Activated CD8-positive, alpha-beta T cell treated with anti-CD3 and anti-CD28 coated beads, Interleukin-2, amount 10 ng/mL, durations not matched to agents 7 days and 5 days (primary cell): ENCODE measurements around the gene NCEH1. TPM values are rescaled to one million over a fixed set of nuclear protein-coding genes. Genes with fewer than 3 reads are reported as not detected.
"Not testable (repeated sequence)": the region's sequence is repeated elsewhere in the genome, so short reads cannot be mapped to it uniquely, and the experiment has no call there.

Experiments used
- ATAC-seq: fragments of 150-1000 bp; cut with Tn5 transposase; one replicate; pipeline ENCODE4 v1.10.0; 2021; ENCODE audit warnings: moderate library complexity
- CTCF ChIA-PET: fragments of 350-600 bp; sonication (Branson Sonifier 250); formaldehyde crosslinking; loops from one replicate; lab custom pipeline; 2021; ENCODE audit warnings: antibody characterized with exemption; lab: Charles Lee
- POLR2A ChIA-PET: fragments of 350-600 bp; sonication (Branson Sonifier 250); formaldehyde crosslinking; loops from one replicate; lab custom pipeline; 2021; ENCODE audit warnings: antibody characterized with exemption; lab: Charles Lee
- DNase-seq: peaks from one replicate; pipeline ENCODE4 v3.0.0-alpha.2; 2020
- H3K27ac Mint-ChIP-seq: one replicate; pipeline ENCODE4 v1.8.0; 2021; ENCODE audit warnings: mild to moderate bottlenecking, mixed read lengths
- H3K27me3 Mint-ChIP-seq: one replicate; pipeline ENCODE4 v1.8.0; 2021; ENCODE audit warnings: low read depth, mixed read lengths
- H3K36me3 Mint-ChIP-seq: one replicate; pipeline ENCODE4 v1.8.0; 2021; ENCODE audit warnings: low read depth, mixed read lengths
- H3K4me1 Mint-ChIP-seq: one replicate; pipeline ENCODE4 v1.8.0; 2021; ENCODE audit warnings: low read depth, mixed read lengths
- H3K4me3 Mint-ChIP-seq: one replicate; pipeline ENCODE4 v1.8.0; 2021; ENCODE audit warnings: mild to moderate bottlenecking, mixed read lengths
- H3K9me3 Mint-ChIP-seq: one replicate; pipeline ENCODE4 v1.8.0; 2022; ENCODE audit warnings: mixed read lengths; ENCODE audit not compliant: insufficient read depth
- total RNA-seq, 2 experiments: library from RNA; stranded (reverse); gene quantifications; one replicate each; pipeline ENCODE4 v1.2.3, GENCODE V29; 2021

Gene NCEH1
- total RNA-seq, 2 experiments from 2014 or later, result 8.0 to 8.2 TPM

DNA sequence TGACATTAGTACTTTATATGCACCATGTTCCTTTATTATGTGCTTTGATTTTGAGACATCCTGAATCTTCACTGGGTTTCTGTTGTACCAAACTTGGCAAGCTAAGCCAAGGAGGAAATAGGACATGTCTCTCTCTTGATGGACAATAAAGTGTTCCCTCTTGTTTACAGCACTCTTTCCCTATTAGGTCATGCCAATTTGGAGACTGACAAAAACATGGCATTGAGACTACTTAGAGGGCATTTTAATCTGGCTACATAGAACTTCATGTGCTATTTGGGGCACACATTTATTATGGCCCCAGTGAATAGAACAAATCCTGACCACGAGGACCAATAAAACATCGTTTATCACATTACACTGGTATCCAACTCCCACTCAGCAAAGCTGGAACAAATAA, 102.3 kb downstream of the NCEH1 start:
- H3K4me1 Mint-ChIP-seq, result peaks cover 1% of the 10 kb centered on the region
- no peak for DNase-seq
- H3K4me3 Mint-ChIP-seq, result no peak overlapping the region
- ChIA-PET CTCF (interaction anchor here (0.9 to 5.3 kb wide), 5 partner anchors 10 to 111 kb away, joined by 3 to 44 read pairs (median 5); no protein-coding TSS in a partner anchor), POLR2A (no interaction called here)
- H3K36me3 Mint-ChIP-seq, result peaks cover 1% of the 10 kb centered on the region
- ATAC-seq, result no peak
- no peak overlapping the region for H3K27ac Mint-ChIP-seq
- H3K9me3 Mint-ChIP-seq, result peaks cover 9% of the 10 kb centered on the region
- H3K27me3 Mint-ChIP-seq, result no peaks in the 10 kb centered on the region

DNA sequence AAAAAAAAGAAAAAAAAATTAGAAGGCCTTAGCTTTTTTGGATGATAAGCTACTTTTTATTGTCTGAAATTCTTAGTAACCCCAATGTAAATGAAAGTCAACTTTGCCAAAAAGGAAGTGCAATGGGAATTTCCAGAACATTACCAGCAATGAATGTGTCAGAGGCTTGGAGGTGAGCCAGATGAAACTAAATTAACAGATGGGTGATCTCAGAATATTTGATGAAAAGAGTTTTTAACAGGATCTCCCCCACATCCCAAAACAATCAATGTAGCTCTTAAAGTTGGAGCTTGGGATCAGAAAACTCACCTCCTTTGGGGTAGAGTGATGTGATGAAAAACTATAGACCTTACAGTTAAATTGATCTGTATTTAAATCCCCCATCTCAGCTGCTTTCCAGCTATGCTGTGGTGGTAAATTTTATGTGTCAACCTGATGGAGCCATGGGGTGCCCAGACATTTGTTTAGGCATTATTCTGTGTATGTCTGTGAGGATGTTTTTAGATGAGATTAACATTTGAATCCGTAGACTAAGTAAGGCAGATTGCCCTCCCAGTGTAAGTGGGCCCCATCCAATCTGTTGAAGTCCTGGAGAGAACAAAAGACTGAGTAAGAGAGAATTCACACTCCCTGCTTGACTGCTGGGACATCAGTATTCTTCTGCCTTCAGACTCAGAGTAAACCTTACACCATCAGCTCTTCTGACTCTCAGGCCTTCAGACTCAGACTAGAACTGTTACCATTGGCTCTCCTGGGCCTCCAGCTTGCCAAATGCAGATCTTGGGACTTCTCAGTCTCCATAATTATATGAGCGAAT, 103.4 kb downstream of the NCEH1 start:
- peaks cover 1% of the 10 kb centered on the region for H3K4me1 Mint-ChIP-seq
- no peak overlapping the region for H3K4me3 Mint-ChIP-seq
- H3K36me3 Mint-ChIP-seq, result no peaks in the 10 kb centered on the region
- no peak for ATAC-seq
- POLR2A ChIA-PET, result interaction anchor here (0.6 kb wide), 1 partner anchor 321 kb away, joined by 3 read pairs; no protein-coding TSS in a partner anchor
- H3K27ac Mint-ChIP-seq, result no peak overlapping the region
- no peak for DNase-seq
- CTCF ChIA-PET, result interaction anchor here (0.7 to 5.3 kb wide), 5 partner anchors 12 to 94 kb away, joined by 3 to 44 read pairs (median 4); no protein-coding TSS in a partner anchor
- no peaks in the 10 kb centered on the region for H3K27me3 Mint-ChIP-seq
- H3K9me3 Mint-ChIP-seq, result peaks cover 5% of the 10 kb centered on the region

DNA sequence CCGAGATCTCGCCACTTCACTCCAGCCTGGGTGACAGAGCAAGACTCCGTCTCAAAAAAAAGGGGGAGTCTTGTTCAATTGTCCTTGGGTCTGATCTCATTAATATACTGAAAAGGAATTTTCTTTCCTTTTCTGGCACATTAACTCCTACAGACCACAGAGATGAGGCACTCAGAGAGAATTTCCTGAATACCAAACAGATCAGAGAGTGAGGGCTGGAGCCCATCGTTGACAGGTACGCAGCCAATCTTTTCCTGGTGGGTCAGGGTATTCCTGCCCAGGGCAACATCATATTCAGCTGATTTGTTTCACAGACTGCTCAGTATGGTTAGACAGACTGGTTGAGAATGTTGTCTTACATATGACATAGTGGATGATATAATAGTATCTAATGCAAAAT, 104.8 kb downstream of the NCEH1 start:
- no peaks in the 10 kb centered on the region for H3K36me3 Mint-ChIP-seq
- peaks cover 1% of the 10 kb centered on the region for H3K4me1 Mint-ChIP-seq
- DNase-seq, result no peak
- peaks cover 5% of the 10 kb centered on the region for H3K9me3 Mint-ChIP-seq
- H3K27ac Mint-ChIP-seq, result no peak overlapping the region
- no peak overlapping the region for H3K4me3 Mint-ChIP-seq
- CTCF ChIA-PET, result interaction anchor here (1.1 to 5.3 kb wide), 3 partner anchors 10 to 61 kb away, joined by 3 to 44 read pairs (median 6); no protein-coding TSS in a partner anchor
- no peak for ATAC-seq
- POLR2A ChIA-PET, result no interaction called here
- H3K27me3 Mint-ChIP-seq, result no peaks in the 10 kb centered on the region

DNA sequence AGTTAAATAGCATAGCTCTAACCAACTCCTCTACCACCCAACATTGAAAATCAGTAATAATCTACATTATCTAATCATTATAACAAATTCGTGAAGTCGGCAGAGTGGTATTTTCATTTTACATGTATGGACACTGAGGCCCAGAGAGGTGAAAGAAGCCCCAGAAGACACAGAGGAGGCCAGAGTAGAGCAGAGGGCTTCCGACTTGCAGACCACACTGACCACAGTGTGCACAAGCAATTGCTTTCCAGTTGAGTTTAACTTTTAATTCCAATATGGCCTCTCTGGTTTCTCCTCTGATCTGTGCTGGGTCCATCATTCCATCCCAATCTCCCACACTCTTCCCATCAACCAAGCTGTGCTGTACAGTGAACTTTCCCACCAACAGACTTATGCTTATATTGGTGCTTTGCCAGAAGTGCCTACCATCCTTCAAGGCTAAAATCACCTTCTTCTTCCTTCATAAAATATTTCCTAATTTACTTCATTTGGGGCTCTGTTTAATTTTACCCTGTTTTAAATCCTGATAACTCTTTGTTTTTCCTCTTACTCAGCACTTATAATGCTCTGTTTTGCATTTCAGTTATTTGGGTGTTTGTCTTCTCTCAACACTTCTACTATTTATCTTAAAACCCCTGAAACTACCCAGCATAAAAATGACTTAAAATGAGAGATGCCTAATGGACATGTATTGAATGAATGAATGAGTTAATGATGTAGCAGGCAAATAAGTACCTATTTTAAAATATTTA, 105.8 kb downstream of the NCEH1 start:
- no peak overlapping the region for H3K4me3 Mint-ChIP-seq
- no peak for ATAC-seq
- no peaks in the 10 kb centered on the region for H3K27me3 Mint-ChIP-seq
- CTCF ChIA-PET, result interaction anchor here (2.5 kb wide), 1 partner anchor 62 kb away, joined by 6 read pairs; no protein-coding TSS in a partner anchor
- no peaks in the 10 kb centered on the region for H3K36me3 Mint-ChIP-seq
- H3K4me1 Mint-ChIP-seq, result peaks cover 1% of the 10 kb centered on the region
- POLR2A ChIA-PET, result interaction anchor here (0.8 kb wide), 1 partner anchor 1398 kb away, joined by 3 read pairs; no protein-coding TSS in a partner anchor
- H3K27ac Mint-ChIP-seq, result no peak overlapping the region
- H3K9me3 Mint-ChIP-seq, result peaks cover 5% of the 10 kb centered on the region
- no peak for DNase-seq

DNA sequence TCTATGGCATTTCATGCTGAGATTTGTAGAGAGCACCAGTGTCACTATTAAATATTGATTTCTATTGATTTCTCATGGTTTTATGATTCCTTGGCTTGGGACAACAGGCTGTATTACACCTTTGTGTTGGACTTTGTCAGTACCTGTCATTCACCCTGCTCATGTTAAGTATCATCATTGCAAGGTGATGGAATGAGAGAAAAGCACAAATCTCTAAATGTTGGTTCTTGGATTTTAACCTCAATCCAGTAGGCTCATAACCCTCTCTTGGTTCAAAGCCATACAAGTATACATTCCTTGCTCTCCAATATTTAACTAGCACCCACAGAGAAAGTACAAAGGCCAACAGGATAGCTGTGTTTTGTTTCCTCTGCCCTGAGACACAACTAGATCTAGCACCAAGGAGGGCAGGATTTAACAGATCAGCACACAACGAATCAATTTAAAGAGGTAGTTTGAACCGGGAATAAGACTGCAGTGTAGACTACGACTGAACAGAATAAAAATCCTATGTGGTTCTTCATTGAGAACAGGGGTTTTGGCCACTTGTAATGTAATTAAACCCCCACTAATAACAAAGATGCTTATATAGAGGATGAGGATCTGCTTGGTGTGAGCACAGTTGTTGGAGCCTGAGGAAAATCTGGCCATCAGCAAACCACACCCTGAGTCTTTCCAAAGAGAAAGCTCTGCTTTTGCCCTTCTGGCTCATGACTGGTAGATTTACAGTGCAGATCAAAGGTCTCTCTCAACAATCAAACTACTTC, 109.6 kb downstream of the NCEH1 start:
- POLR2A ChIA-PET, result no interaction called here
- CTCF ChIA-PET, result interaction anchor here (1.0 to 1.4 kb wide), 3 partner anchors 12 to 140 kb away, joined by 3 read pairs; no protein-coding TSS in a partner anchor
- H3K27me3 Mint-ChIP-seq, result no peaks in the 10 kb centered on the region
- peaks cover 5% of the 10 kb centered on the region for H3K36me3 Mint-ChIP-seq
- DNase-seq (no peak), ATAC-seq (no peak)
- H3K4me1 Mint-ChIP-seq, result peaks cover 7% of the 10 kb centered on the region
- no peak overlapping the region for H3K4me3 Mint-ChIP-seq
- H3K9me3 Mint-ChIP-seq, result peaks cover 4% of the 10 kb centered on the region
- no peak overlapping the region for H3K27ac Mint-ChIP-seq

DNA sequence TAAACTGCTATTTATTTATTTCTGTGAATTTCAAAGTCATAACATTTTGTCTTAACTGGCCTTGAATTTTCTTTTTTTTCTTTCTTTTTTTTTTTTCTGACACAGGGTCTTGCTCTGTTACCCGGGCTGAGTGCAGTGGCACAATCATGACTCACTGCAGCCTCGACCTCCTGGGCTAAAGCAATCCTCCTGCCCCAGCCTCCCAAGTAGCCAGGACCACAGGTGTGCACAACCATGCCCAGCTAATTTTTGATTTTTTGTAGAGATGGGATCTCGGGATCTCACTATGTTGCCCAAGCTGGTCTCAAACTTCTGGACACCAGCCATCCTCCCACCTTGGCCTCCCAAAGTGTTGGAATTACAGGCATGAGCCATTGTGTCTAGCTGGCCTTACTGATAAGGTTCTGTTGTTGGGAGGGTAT, 110.2 kb downstream of the NCEH1 start:
- Mint-ChIP-seq H3K4me1 (peaks cover 13% of the 10 kb centered on the region), H3K27ac (no peak overlapping the region), H3K4me3 (no peak overlapping the region), H3K36me3 (peaks cover 5% of the 10 kb centered on the region), H3K27me3 (no peaks in the 10 kb centered on the region), H3K9me3 (peaks cover 4% of the 10 kb centered on the region)
- DNase-seq, result no peak
- ChIA-PET POLR2A (no interaction called here), CTCF (no interaction called here)
- no peak for ATAC-seq

DNA sequence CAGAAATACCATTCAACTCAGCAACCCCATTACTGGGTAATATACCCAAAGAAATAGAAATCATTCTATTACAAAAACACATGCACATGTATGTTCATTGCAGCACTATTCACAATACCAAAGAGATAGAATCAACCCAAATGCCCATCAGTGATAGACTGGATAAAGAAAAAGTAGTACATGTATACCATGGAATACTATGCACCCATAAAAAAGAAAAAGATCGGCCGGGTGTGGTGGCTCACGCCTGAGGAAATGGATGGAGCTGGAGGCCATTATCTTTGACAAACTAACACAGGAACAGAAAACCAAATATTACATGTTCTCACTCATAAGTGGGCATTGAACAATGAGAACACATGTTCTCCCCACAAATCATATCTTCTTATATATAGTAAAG, 112.0 kb downstream of the NCEH1 start:
- DNase-seq (no peak), ATAC-seq (no peak)
- H3K27me3 Mint-ChIP-seq, result no peaks in the 10 kb centered on the region
- peaks cover 5% of the 10 kb centered on the region for H3K36me3 Mint-ChIP-seq
- H3K4me3 Mint-ChIP-seq, result no peak overlapping the region
- ChIA-PET POLR2A (no interaction called here), CTCF (interaction anchor here (1.2 kb wide), 1 partner anchor 24 kb away, joined by 3 read pairs; no protein-coding TSS in a partner anchor)
- no peak overlapping the region for H3K27ac Mint-ChIP-seq
- H3K4me1 Mint-ChIP-seq, result peaks cover 28% of the 10 kb centered on the region
- H3K9me3 Mint-ChIP-seq, result peaks cover 4% of the 10 kb centered on the region

DNA sequence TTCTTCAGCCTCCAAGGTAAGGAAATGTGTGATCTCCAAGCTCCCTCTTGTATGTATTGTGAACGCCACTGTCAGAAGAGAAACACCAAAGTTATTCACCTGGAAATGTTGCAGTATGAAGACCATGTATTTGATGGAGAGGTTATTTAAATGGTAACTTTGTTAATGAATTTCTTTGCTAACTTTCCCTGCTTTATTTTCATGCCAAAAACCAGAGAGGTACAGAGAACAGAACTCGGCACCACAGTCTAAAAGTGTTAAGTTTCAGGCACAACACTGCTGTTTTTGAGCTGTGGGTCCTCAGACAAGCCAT, 114.5 kb downstream of the NCEH1 start:
- H3K27ac Mint-ChIP-seq, result peak overlapping the region; percentile 76
- ATAC-seq, result no peak
- H3K9me3 Mint-ChIP-seq, result peaks cover 4% of the 10 kb centered on the region
- POLR2A ChIA-PET, result interaction anchor here (0.7 to 7.6 kb wide), 4 partner anchors 66 to 152 kb away, joined by 3 to 138 read pairs (median 11); partner anchors contain the start of gene TNFSF10
- H3K4me3 Mint-ChIP-seq, result peak overlapping the region; percentile 83
- no peak for DNase-seq
- no peaks in the 10 kb centered on the region for H3K27me3 Mint-ChIP-seq
- H3K4me1 Mint-ChIP-seq, result peaks cover 53% of the 10 kb centered on the region
- H3K36me3 Mint-ChIP-seq, result peaks cover 9% of the 10 kb centered on the region
- CTCF ChIA-PET, result interaction anchor here (0.7 to 8.7 kb wide), 40 partner anchors 9 to 561 kb away, joined by 3 to 214 read pairs (median 12); partner anchors contain the start of genes ECT2, GHSR and TNFSF10

DNA sequence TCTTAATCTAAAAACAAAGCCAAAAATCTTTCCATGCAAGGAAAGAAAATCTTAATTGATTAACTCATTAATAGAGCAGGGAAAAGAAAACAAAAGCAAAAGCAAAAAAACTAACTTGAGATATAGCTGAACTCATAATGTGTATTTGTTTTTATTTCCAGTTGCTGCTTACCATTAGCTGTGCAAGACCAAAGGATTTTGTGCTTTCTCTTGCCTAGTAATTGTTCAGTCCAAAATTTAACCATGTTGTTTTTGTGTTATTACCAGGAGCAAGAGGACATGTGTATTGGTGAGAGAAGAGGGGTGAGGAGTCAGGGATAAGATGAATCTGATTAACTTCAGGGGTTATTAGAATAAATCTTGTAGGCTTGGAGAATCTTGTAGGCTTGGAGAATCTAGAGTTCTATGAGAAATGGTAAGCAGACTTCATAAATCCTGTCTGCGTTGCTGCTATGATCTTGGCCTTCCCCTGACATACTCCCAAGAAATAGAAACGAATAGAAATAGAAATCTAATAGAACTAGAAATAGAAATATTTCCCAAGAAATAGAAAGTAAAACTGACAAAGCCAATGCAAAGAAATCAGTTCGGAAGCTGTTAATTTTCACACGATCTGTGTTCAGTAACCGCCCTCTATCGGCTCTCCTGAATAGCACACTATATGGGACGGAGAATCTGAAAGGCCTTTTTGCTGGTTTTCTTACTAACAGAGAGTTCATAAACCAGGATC, 115.0 kb downstream of the NCEH1 start:
- POLR2A ChIA-PET, result interaction anchor here (0.7 to 7.6 kb wide), 6 partner anchors 12 to 153 kb away, joined by 3 to 138 read pairs (median 7); partner anchors contain the start of gene TNFSF10
- Mint-ChIP-seq H3K4me1 (peaks cover 58% of the 10 kb centered on the region), H3K27me3 (no peaks in the 10 kb centered on the region), H3K36me3 (peaks cover 14% of the 10 kb centered on the region), H3K9me3 (peaks cover 6% of the 10 kb centered on the region), H3K27ac (peak overlapping the region; percentile 76), H3K4me3 (peak overlapping the region; percentile 83)
- no peak for ATAC-seq
- peak; percentile 69 for DNase-seq
- CTCF ChIA-PET, result interaction anchor here (0.7 to 8.7 kb wide), 50 partner anchors 9 to 560 kb away, joined by 3 to 214 read pairs (median 8); partner anchors contain the start of genes ECT2, GHSR and TNFSF10

DNA sequence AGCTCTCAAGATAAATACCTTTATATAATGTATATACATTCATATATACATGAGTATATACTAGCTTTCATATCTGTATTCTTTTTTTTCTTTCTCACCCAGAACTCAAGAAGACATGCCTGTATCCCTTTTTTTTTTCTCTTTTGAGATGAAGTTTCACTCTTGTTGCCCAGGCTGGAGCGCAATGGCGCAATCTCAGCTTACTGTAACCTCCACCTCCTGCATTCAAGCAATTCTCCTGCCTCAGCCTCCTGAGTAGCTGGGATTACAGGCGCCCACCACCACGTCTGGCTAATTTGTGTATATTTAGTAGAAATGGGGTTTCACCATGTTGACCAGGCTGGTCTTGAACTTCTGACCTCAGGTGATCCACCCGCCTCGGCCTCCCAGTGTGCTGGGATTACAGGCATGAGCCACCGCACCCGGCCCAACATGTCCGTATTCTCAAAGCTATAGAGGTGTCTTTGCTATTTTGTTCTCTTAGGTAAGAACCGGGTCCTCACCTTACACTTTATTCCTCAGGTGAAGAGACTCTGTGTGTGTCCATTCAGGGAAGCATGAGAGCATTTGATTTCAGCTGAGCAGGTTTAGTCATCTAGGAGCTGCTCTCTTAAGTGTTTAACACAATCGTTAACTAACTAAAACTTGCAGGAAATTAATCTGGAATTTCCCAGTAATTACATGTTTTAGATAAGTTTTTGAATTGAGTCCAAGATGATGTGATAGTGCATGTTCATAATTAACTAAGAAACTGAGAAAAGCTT, 115.8 kb downstream of the NCEH1 start:
- Mint-ChIP-seq H3K4me1 (peaks cover 65% of the 10 kb centered on the region), H3K9me3 (peaks cover 11% of the 10 kb centered on the region), H3K4me3 (peak overlapping the region; percentile 83), H3K27ac (peak overlapping the region; percentile 76), H3K36me3 (peaks cover 21% of the 10 kb centered on the region)
- ATAC-seq, H3K27me3 Mint-ChIP-seq: not testable (repeated sequence)
- POLR2A ChIA-PET, result interaction anchor here (1.1 to 7.6 kb wide), 5 partner anchors 12 to 83 kb away, joined by 5 to 138 read pairs (median 9); partner anchors contain the start of gene TNFSF10
- peak; percentile 21 for DNase-seq
- CTCF ChIA-PET, result interaction anchor here (0.6 to 8.7 kb wide), 50 partner anchors 8 to 1031 kb away, joined by 3 to 214 read pairs (median 8); partner anchors contain the start of genes ECT2 and TNFSF10
